CD4-positive, alpha-beta T cell treated with Interleukin-2 at 100 ng/mL for 4 hours (primary cell): Measurements from ENCODE around the gene ATXN1.

Experiments used
- DNase-seq: peaks from one replicate; pipeline ENCODE4 v3.0.0-alpha.2; 2020; ENCODE audit warnings: low spot score

The ATXN1 gene

GRCh38 chr6:16762268-16762549 lies 949 bp upstream of the ATXN1 start:
- DNase-seq: no peak

GRCh38 chr6:16761471-16762267 lies 409 bp upstream of the ATXN1 start:
- peak; percentile 89 for DNase-seq

GRCh38 chr6:16759646-16760515 lies 1.4 kb downstream of the ATXN1 start:
- peak; percentile 77 for DNase-seq

DNA sequence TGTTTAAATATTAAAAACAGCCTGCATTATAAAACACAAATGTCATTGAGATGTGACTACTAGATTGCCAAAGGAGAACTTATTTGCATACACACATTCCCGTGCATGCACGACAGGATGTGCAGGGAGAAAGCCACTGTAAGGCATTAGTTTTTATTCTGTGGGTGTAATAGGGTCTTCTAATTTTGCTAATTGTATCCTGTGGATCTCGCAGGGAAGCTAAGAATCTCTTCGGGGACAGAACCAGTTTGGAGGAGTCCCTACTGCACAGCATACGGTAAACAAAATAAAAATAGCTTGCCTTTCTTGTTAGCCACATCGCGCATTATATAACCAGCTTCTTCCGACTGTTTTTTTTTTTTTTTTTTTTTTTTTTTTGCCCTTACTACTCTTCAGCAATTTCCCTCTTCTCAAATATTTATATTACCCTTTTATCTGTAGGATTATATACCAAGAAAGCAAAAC lies 2.0 kb downstream of the ATXN1 start:
- DNase-seq: no peak

GRCh38 chr6:16758163-16758975 lies 2.9 kb downstream of the ATXN1 start:
- peak; percentile 32 for DNase-seq

DNA sequence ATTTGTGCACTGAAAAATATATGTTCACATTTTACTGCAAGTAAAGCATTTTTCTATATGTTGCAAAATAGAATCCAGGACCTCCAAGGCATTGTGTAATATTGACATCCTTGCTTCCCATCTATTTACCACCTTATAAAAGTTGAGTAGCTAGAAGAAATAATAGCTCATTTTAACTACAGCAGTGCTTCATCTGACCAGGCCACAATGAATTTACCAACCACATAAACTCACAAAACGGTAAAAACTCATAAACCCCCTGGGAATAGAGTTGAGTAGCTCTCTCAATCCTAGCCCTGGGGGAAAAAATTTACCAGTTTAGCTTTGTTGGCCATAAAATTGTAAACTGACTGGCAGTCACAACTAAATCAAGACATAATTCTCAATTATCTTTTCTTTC lies 3.9 kb downstream of the ATXN1 start:
- DNase-seq: no peak

DNA sequence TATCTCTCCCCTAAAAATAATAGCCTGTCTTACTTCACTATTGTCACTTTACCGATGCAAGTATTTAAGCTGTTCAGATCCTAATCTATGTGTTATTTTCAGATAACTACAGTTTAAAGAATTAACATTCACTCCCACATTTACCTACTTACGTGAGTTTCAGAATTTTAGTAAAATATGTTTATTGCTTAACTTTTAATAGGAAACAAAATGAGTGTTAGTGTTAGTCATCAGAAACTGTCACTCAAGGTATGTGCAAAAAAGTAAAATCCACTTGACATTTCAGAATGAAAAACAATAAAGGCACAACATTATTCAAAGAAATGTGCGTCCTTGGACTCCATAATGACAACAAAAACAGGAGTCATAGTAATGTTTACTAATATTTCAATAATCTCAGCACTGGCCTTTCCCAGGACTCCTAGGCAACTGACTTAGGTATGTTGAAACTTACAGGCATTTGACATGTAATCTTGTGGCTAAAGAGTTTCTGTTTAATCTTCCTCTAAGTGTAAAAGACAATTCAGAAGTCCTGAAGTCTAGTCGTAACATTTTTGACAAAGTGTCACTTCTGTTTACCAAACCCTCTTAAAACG lies 4.5 kb downstream of the ATXN1 start:
- DNase-seq: no peak

DNA sequence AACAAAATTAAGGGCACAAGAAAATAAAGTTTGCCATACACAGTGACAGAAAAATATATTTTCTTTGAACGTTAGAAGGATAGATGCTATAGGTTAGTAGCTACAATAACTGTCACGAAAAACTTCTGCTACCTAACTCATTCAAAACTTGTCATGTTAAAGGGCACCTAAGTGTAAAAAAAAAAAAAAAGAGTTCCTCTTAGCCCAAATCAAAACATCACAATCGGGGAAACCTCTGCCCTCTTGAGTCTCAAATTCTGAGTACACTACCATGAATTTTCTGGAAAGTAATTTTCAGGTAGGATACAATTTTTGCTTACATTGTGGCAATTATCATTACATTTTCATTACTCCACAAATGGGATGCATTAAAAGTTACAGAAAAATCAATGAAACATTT lies 5.7 kb downstream of the ATXN1 start:
- no peak for DNase-seq

DNA sequence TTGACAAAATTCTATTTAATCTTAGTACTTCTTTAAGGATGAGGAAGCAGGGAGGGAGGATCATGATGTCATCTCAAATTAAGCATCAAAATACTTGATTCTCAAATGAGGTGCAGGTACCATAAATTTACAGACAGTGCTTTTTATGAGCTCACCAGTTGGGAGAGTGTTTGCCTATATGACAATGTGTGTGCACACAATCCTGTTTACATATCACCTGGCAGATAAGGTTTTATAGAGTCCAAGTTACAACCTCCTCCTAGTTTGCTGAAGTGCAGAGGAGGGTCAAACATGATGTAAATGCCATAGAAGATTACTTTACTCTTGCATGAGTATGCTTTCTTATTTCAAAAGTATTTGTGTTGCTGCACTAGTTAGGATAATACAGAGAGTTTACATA lies 6.4 kb downstream of the ATXN1 start:
- no peak for DNase-seq

DNA sequence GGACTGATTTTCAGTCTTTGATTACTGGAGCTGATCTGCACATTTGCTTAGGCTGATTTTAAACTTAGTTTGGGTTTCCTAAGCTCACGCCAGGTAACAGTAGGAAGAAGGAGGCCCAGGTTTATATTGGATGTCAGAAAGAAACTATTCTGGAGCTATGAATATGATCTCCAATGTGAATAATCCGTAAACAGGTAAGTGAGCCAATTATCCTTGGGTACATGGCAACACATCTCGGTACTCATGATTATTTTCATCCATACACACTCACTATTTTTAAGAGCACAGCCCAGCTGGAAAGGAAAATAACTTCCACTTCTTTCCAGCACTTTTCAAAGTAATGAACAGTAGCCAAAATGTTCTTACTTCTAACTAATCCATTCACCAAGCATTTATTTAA lies 7.0 kb downstream of the ATXN1 start:
- DNase-seq: no peak

DNA sequence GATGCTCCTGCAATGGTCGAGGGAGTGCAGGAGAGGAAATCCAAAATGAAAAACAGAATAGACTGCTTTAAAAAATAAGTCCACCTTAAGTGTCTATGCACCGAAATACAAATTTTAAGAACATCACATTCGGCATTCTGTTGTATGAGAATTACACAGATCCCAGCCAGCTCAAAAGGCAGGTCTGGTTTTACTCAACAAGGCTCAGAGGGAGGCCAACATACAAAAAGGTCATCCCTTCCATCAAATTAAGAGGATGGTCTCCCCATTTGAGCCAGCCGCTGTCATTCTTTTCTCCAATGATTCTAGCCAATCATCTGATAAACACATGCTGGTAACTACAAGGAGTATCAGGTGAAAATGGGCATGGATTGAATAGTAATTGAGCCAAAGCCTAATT lies 7.9 kb downstream of the ATXN1 start:
- DNase-seq: no peak

DNA sequence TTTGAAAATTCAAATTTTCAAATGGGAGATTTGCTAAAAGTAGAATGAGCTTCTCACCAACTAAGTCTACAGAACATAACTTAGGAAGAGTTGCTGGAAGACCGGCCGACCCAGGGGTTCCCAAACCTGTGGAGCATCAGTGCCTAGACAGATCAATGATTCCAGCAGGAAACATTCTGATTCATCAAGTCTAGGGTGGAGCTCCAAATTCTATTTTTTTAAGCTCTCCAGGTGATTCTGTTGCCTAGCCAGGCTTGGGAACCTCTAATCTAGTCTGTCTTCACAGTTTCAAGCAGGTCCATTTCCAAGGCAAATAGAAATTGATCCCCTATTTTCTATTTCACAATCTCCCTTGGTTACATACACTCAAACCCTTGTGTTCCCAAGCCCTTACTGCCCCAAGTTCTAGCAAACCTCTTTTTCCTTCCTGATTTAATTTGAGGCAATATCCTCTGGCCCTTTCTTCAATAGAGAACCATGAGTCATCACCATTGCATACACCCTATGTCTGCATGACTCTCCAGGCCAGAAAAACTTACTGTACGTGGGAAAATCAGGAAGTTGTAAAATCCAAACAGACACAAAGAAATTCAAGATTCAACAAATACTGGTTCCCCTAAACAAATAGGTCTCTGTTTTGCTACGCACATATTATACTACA lies 8.9 kb downstream of the ATXN1 start:
- no peak for DNase-seq

- no peak for DNase-seq
These were observed 9.9 kb downstream of the ATXN1 start for GRCh38 chr6:16751251-16751946.

- DNase-seq: no peak
These were observed 10.7 kb downstream of the ATXN1 start for GRCh38 chr6:16750566-16750965.

DNA sequence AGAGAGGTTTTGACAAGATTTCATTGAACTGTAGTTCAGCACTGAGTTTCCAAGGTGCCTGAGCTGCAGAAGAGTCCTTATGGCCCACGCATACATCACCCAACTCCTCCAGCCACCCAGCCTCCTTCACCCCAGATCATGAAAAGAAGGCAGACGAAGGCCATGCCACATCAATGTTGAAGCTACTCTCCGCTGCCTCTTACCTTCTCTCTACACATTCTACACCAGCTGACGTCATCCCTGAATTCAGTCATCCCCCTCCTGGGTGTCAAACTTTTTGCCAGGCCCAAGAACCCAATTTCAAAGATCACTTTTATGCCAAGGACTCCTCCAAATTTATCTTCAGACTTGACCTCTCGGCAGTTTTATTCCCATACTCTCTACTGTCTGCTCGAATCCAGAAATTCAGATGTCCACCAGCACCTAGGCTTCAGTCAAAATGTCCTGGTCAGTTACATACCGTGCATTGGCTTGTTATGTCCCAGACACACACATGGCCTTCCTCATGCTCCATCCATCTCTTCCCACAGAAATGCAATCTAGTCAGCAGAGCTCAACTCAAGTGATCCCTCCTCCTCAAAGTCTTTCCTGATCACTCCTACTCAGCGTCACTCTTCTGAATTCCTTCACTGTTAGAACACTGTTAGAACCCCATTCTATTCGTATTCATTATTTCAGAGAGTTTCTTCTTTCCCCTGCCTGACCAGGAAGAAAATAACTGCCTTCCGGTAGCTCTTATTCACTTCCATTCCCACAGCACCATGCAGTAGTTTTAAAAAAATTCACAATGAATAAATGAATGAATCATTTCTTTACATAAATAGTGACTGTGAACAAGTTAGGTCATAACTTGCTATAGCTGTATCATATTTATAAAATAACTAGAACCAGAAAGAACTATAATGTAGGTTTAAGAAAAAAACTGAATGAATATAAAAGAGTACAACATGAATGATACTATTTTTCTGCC lies 11.5 kb downstream of the ATXN1 start:
- DNase-seq: no peak

- DNase-seq: no peak
These were observed 13.3 kb downstream of the ATXN1 start for GRCh38 chr6:16748025-16748319.

DNA sequence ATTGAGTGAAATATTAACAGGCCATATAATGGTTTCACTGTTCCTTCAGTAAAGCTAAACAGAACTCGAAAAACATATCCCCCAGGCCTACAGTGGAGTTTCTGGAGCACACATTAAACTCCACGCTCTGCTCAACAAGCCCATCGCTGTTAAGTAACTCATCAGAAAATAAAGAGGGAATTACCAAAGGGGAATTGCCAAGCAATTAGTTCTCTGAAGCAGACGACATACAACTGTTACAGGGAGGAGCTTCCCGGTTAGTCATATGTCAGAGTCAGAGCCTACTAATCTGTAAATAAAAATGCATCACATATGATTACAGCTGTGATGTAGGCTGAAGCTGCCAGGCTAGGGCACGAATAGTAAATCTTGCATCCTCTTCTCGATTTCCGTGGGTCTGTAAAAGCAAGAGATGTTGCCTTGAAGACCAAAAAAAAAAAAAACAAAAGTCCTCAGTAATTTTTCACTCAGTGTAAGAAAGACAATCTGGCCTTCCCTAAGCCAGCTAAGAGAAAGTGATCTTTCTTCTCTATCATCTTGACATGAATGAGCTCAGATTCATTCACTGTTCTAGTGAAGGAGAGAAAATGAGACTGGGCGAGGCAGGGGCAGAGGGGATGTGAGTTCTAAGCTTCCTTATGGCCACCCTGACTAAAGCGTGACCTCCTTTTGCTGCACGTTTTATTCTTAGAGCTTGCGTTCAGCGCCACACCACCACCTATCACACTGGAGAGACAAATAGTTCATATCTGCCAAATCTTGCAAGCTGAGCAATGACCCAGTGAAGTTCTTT lies 13.8 kb downstream of the ATXN1 start:
- no peak for DNase-seq

DNA sequence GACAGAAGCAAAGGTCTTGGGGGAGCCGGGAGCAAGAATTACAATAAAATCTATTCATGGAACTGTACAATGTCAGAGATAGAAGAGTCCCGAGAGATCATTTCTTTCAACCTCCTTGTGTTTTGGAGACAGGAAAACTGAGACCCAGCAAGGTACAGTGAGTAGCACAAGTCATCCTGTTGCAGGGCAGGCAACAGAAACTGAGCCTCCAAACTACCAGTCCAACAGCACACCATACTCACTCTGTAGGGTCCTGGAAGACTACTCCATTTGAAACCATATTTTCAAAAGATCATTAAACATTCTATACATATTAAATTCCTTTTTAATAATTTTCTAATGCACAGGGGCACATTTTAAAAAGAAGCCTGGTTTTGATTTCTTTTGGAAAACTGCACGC lies 14.4 kb downstream of the ATXN1 start:
- DNase-seq: no peak

DNA sequence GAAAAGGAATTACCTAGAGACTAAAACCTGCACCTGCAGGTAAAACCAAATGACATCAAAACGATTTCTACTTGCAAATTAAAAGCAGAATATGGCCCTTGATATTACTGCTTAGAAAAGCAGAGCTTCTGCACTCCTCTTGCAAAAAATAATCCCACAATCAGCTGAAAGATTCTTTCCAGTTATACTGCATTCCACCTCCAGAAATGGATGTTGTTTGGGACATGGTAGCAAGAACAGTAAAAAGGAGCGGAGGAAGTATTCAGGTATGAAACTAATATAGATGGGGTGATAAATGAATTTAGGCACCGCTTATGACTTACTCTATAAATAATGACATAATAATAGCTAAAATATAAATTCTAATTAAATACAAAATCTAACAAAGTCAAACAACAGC lies 14.9 kb downstream of the ATXN1 start:
- no peak for DNase-seq
